SK-N-SH (cell line): ENCODE data around the gene RABL2B. TPM values are rescaled to one million over a fixed set of nuclear protein-coding genes. Genes with fewer than 3 reads are reported as not detected.
A peak's percentile ranks its signal among the peaks of the same experiment; 100 is the strongest.
"Not testable (repeated sequence)": the region's sequence is repeated elsewhere in the genome, so short reads cannot be mapped to it uniquely, and the experiment has no call there.

Experiments used
- CTCF ChIA-PET: fragments of 300-600, 350-600 bp; formaldehyde crosslinking; extraction: SDS; loops from one replicate; lab custom pipeline; 2021; lab: Yijun Ruan, JAX
- POLR2A ChIA-PET: fragments of 350-600 bp; sonication (Branson Sonifier 250); formaldehyde crosslinking; extraction: SDS; loops from one replicate; lab custom pipeline; 2020; ENCODE audit warnings: antibody characterized with exemption, inconsistent platforms; lab: Yijun Ruan, JAX
- DNase-seq: peaks from one replicate; pipeline ENCODE4 v3.0.0; 2012
- H2AFZ ChIP-seq: fragments of 200-600 bp; sonication (generic); 2 replicates; pipeline ENCODE4 v1.8.1; 2016; ENCODE audit warnings: antibody characterized with exemption, mild to moderate bottlenecking, low read depth
- H3F3A ChIP-seq: fragments of 200-600 bp; sonication (generic); replicated peaks from 2 replicates; pipeline ENCODE3; 2016; ENCODE audit warnings: antibody characterized with exemption, mild to moderate bottlenecking; ENCODE audit not compliant: insufficient read depth
- H3K27ac ChIP-seq, 2 experiments: fragments of 200-500 bp in 1 of 2; fragments of 200-600 bp in 1 of 2; sonication (Bioruptor generic) in 1 of 2; sonication (generic), shearing (Covaris generic) in 1 of 2; 2 replicates each; pipeline versions ENCODE4 v1.5.1 to v1.6.1; 2014 to 2016; ENCODE audit warnings: low read depth in 2 of 2, inconsistent platforms in 1 of 2, low read length in 1 of 2, mild to moderate bottlenecking in 1 of 2, mixed read lengths in 1 of 2
- H3K27me3 ChIP-seq: fragments of 200-600 bp; sonication (generic), shearing (Covaris generic); 2 replicates; pipeline ENCODE4 v1.6.1; 2016; ENCODE audit warnings: mixed run types; ENCODE audit not compliant: insufficient read depth
- H3K36me3 ChIP-seq, 2 experiments: fragments of 200-500 bp in 1 of 2; fragments of 200-600 bp in 1 of 2; sonication (Bioruptor generic) in 1 of 2; sonication (generic) in 1 of 2; replicated peaks in 1 of 2; 2 replicates each; pipeline versions ENCODE3 to v1.5.1; 2014 to 2016; ENCODE audit warnings: low read length in 1 of 2, mild to moderate bottlenecking in 1 of 2; ENCODE audit not compliant: insufficient read depth in 2 of 2, control insufficient read depth in 1 of 2
- H3K4me1 ChIP-seq, 2 experiments: fragments of 200-500 bp in 1 of 2; fragments of 200-600 bp in 1 of 2; sonication (Bioruptor generic) in 1 of 2; sonication (generic), shearing (Covaris generic) in 1 of 2; 2 replicates each; pipeline versions ENCODE4 v1.5.1 to v1.6.1; 2014 to 2016; ENCODE audit warnings: low read depth in 1 of 2, low read length in 1 of 2, mixed run types in 1 of 2; ENCODE audit not compliant: insufficient read depth in 2 of 2, control insufficient read depth in 1 of 2
- H3K4me2 ChIP-seq: fragments of 200-600 bp; sonication (generic), shearing (Covaris generic); 2 replicates; pipeline ENCODE4 v1.6.1; 2017; ENCODE audit warnings: mixed run types
- H3K4me3 ChIP-seq, 2 experiments: fragments of 200-500 bp in 1 of 2; fragments of 200-600 bp in 1 of 2; sonication (Bioruptor generic) in 1 of 2; sonication (generic), shearing (Covaris generic) in 1 of 2; 2 replicates each; pipeline versions ENCODE4 v1.5.1 to v1.8.1; 2014 to 2016; ENCODE audit warnings: low read depth in 2 of 2, inconsistent platforms in 1 of 2, low read length in 1 of 2, mild to moderate bottlenecking in 1 of 2, mixed read lengths in 1 of 2, moderate library complexity in 1 of 2
- H3K79me2 ChIP-seq: fragments of 200-600 bp; sonication (generic); 2 replicates; pipeline ENCODE4 v1.8.1; 2017; ENCODE audit warnings: mild to moderate bottlenecking; ENCODE audit not compliant: insufficient read depth
- H3K9ac ChIP-seq: fragments of 200-600 bp; sonication (generic); 2 replicates; pipeline ENCODE4 v1.6.1; 2017; ENCODE audit warnings: mixed run types
- H3K9me2 ChIP-seq: fragments of 200-600 bp; sonication (generic); 2 replicates; pipeline ENCODE4 v1.6.1; 2017; ENCODE audit warnings: mixed run types
- H3K9me3 ChIP-seq: fragments of 200-600 bp; sonication (generic); 2 replicates; pipeline ENCODE4 v1.6.1; 2017; ENCODE audit warnings: mixed run types, mild to moderate bottlenecking, moderate library complexity
- H4K20me1 ChIP-seq: fragments of 200-600 bp; sonication (generic); 2 replicates; pipeline ENCODE4 v1.6.1; 2017; ENCODE audit warnings: mild to moderate bottlenecking, mixed run types; ENCODE audit not compliant: insufficient read depth
- JUND ChIP-seq: IDR thresholded peaks from 2 replicates; pipeline ENCODE4 v1.4.0; 2012
- WGBS: methylation state at CpG from one replicate; pipeline ENCODE4 v1.1.6; 2017; ENCODE audit warnings: low lambda C conversion rate; 5-methylcytosine and 5-hydroxymethylcytosine counted together
- polyA plus RNA-seq, 3 experiments: library from polyadenylated mRNA; depleted of rRNA; stranded (reverse); fragments of >200 nt; gene quantifications; 2 replicates each; pipeline ENCODE4 v1.2.3, GENCODE V29; 2012
- TF ChIP-seq, protein P1 (sequence below): IDR thresholded peaks from 2 replicates; pipeline ENCODE4 v1.4.0; 2012; ENCODE audit warnings: low read depth, borderline replicate concordance
- TF ChIP-seq, protein P2 (sequence below): IDR thresholded peaks from 2 replicates; pipeline ENCODE4 v1.4.0; 2012; ENCODE audit warnings: low read depth
- TF ChIP-seq, protein P3 (sequence below): fragments of 200-600 bp; sonication (generic); IDR thresholded peaks from 2 replicates; pipeline ENCODE4 v1.6.1; 2017; ENCODE audit warnings: antibody characterized with exemption, mild to moderate bottlenecking, moderate library complexity

The RABL2B gene
- polyA plus RNA-seq, 1 of the 3 experiments (the other 2 are of a cell fraction) = 61.7 TPM

DNA sequence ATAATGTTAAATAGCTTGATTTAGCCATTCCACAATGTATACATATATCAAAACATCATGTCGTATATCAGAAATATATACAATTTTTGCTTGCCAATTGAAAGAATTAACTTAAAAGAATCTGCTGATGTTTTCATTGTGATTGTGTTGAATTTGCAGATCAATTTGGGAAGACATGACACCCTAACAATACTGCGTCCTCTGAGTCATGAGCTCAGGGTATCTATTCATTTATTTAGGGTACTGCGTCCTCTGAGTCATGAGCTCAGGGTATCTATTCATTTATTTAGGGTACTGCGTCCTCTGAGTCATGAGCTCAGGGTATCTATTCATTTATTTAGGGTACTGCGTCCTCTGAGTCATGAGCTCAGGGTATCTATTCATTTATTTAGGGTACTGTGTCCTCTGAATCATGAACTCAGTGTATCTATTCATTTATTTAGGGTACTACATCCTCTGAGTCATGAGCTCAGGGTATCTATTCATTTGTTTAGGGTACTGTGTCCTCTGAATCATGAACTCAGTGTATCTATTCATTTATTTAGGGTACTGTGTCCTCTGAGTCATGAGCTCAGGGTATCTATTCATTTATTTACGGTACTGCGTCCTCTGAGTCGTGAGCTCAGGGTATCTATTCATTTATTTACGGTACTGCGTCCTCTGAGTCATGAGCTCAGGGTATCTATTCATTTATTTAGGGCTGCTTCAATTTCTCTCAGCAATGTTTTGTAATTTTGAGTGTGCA is 23.7 kb downstream of the RABL2B start:
- DNase-seq, H3K27ac ChIP-seq, H3K9me2 ChIP-seq, H2AFZ ChIP-seq, POLR2A ChIA-PET, CTCF ChIA-PET, H3F3A ChIP-seq, H3K4me1 ChIP-seq, H3K9ac ChIP-seq, H4K20me1 ChIP-seq, H3K27me3 ChIP-seq, H3K9me3 ChIP-seq, H3K4me2 ChIP-seq, H3K4me3 ChIP-seq, H3K36me3 ChIP-seq, H3K79me2 ChIP-seq: not testable (repeated sequence)
- 28% methylated on average over 10 of the region's 10 CpGs for WGBS
- TF ChIP-seq, protein P1, sequence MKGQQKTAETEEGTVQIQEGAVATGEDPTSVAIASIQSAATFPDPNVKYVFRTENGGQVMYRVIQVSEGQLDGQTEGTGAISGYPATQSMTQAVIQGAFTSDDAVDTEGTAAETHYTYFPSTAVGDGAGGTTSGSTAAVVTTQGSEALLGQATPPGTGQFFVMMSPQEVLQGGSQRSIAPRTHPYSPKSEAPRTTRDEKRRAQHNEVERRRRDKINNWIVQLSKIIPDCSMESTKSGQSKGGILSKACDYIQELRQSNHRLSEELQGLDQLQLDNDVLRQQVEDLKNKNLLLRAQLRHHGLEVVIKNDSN = peak; percentile 17; the same call in 1 of the 2 replicates
- peak; percentile 28; the same call in 1 of the 2 replicates for TF ChIP-seq JUND

DNA sequence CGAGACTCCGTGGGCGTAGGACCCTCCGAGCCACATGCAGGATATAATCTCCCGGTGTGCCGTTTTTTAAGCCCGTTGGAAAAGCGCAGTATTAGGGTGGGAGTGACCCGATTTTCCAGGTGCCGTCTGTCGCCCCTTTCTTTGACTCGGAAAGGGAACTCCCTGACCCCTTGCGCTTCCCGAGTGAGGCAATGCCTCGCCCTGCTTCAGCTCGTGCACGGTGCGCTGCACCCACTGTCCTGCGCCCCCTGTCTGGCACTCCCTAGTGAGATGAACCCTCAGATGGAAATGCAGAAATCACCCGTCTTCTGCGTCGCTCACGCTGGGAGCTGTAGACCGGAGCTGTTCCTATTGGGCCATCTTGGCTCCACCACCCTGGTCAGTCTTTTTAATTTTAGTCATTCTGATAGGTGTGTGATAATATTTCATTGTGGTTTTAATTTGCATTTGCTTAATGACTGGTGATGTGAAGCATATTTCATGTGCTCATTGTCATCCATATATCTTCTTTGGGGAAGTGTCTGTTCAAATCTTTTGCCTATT is 26.4 kb downstream of the RABL2B start:
- H3K9me2 ChIP-seq, H3K79me2 ChIP-seq, POLR2A ChIA-PET, H3F3A ChIP-seq, H3K9me3 ChIP-seq, H3K27ac ChIP-seq, H3K4me1 ChIP-seq, DNase-seq, H3K27me3 ChIP-seq, H4K20me1 ChIP-seq, H3K36me3 ChIP-seq: not testable (repeated sequence)
- CTCF ChIA-PET = interaction anchor here (1.8 kb wide), 1 partner anchor 25 kb away, joined by 5 read pairs; no protein-coding TSS in a partner anchor
- WGBS = 3% methylated on average over 10 of the region's 24 CpGs
- Histone ChIP-seq H3K9ac (peak overlapping the region; percentile 48; the same call in 1 of the 2 replicates), H3K4me2 (peak overlapping the region; percentile 84), H2AFZ (peak overlapping the region; percentile 98), H3K4me3 (peak overlapping the region; percentile 48 to 66)
- TF ChIP-seq, protein P2, sequence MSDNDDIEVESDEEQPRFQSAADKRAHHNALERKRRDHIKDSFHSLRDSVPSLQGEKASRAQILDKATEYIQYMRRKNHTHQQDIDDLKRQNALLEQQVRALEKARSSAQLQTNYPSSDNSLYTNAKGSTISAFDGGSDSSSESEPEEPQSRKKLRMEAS = 0 out of 2 replicates have a peak, but pooled peaks have one; percentile 46
- TF ChIP-seq, protein P3, sequence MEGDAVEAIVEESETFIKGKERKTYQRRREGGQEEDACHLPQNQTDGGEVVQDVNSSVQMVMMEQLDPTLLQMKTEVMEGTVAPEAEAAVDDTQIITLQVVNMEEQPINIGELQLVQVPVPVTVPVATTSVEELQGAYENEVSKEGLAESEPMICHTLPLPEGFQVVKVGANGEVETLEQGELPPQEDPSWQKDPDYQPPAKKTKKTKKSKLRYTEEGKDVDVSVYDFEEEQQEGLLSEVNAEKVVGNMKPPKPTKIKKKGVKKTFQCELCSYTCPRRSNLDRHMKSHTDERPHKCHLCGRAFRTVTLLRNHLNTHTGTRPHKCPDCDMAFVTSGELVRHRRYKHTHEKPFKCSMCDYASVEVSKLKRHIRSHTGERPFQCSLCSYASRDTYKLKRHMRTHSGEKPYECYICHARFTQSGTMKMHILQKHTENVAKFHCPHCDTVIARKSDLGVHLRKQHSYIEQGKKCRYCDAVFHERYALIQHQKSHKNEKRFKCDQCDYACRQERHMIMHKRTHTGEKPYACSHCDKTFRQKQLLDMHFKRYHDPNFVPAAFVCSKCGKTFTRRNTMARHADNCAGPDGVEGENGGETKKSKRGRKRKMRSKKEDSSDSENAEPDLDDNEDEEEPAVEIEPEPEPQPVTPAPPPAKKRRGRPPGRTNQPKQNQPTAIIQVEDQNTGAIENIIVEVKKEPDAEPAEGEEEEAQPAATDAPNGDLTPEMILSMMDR = peak; percentile 43

DNA sequence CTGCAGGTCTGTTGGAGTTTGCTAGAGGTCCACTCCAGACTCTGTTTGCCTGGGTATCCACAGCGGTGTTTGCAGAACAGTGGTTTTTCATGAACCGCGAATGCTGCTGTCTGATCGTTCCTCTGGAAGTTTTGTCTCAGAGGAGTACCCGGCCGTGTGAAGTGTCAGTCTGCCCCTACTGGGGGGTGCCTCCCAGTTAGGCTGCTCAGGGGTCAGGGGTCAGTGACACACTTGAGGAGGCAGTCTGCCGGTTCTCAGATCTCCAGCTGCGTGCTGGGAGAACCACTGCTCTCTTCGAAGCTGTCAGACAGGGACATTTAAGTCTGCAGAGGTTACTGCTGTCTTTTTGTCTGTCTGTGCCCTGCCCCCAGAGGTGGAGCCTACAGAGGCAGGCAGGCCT is 27.0 kb downstream of the RABL2B start:
- H3K27ac ChIP-seq, H3K4me1 ChIP-seq, DNase-seq, H3K27me3 ChIP-seq, H4K20me1 ChIP-seq, H3K9ac ChIP-seq, H3K79me2 ChIP-seq, H3F3A ChIP-seq, CTCF ChIA-PET, POLR2A ChIA-PET, H3K9me2 ChIP-seq, H3K9me3 ChIP-seq, H3K36me3 ChIP-seq: not testable (repeated sequence)
- Histone ChIP-seq H3K4me2 (0 out of 2 replicates have a peak overlapping the region, but pooled peaks have one; percentile 84), H2AFZ (peak overlapping the region; percentile 98; the same call in 1 of the 2 replicates), H3K4me3 (peak overlapping the region in 1 of 2 experiments; percentile 66; a peak in 2 of 4 replicates)
- 85% methylated on average over 8 of the region's 9 CpGs for WGBS

DNA sequence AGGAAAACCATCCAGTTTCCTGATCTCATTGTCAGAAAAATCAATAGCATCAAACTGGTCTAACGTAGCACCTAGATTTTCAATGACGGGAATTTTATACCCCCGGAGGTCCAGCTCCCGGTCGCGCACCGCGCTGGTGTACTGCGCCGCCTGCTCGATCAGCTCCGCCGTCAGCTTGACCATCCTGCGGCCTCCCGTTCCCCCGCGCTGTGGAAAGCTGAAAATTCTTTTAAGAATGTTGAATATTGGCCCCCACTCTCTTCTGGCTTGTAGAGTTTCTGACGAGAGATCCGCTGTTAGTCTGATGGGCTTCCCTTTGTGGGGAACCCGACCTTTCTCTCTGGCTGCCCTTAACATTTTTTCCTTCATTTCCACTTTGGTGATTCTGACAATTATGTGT is 28.2 kb downstream of the RABL2B start:
- H3K4me1 ChIP-seq, POLR2A ChIA-PET, H3K27me3 ChIP-seq, H4K20me1 ChIP-seq, H3K36me3 ChIP-seq, CTCF ChIA-PET, H3K9ac ChIP-seq, H3K9me3 ChIP-seq, H3K4me3 ChIP-seq, H3K27ac ChIP-seq, H3K79me2 ChIP-seq, H3K9me2 ChIP-seq, H3K4me2 ChIP-seq, H2AFZ ChIP-seq, DNase-seq, H3F3A ChIP-seq: not testable (repeated sequence)
- WGBS = 92% methylated on average over 20 of the region's 20 CpGs

DNA sequence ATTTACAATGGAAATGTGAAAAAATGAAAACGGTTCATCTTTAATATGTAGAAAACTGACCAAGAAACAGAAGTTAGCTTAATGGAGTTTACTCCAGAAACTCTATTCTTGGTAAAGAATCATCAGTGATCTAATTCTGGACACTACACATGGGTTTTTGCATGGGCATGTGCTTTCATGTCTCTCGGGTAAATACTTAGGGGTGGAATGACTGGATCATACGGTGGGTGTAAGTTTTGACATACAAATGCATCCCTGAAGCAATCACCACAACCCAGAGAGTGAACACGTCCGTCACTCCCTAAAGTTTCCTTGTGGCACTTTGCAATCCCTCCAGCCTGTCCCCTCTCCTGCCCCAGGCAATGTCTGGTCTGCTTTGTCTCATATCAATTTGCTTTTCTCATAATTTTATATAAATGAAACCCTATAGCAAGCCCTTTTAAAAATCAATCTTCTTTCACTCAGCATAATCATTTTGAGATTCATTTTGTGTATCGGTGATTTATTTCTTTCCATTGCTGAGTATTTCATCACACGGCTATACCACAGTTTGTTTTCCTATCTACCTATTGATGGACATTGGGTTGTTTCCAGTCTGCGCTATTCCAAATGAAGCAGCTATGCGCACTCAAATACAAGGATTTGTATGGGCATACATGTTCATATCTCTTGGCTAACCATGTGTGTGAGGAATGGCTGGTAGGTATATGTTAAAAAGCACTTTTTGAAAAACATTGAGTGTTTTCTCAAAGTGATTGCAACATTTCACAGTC is 33.9 kb downstream of the RABL2B start:
- H3K36me3 ChIP-seq, H3K9me3 ChIP-seq, H3K27ac ChIP-seq, H2AFZ ChIP-seq, H3F3A ChIP-seq, POLR2A ChIA-PET, H3K9ac ChIP-seq, H3K4me3 ChIP-seq, H3K9me2 ChIP-seq, CTCF ChIA-PET, H3K4me1 ChIP-seq, H4K20me1 ChIP-seq, H3K4me2 ChIP-seq, H3K27me3 ChIP-seq, H3K79me2 ChIP-seq: not testable (repeated sequence)
- peak; percentile 4 for DNase-seq
- 25% methylated on average over 9 of the region's 9 CpGs for WGBS
